Measurements from ENCODE around the gene ADAMTS10.

Gene ADAMTS10

DNA sequence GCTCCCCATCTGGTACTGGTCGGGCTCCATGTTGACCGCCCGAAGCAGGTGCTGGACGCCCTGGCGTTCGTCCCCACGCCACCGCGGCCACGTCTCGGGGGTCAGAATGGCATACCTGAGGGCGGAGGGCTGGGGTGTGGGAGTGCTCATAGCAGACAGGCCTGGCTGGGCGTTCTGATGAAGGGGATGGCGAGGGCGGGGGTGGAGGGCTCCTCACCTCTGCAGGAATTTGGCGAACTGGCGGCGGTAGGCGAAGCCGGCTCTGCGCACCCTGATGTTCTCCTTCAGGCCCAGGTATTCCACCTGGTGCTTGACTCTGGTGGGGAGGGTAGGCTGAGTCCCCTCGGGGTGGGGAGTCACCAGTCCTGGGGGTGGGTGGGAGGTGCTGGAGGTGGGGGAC is 74.2 kb downstream of the ADAMTS10 start:
- Histone ChIP-seq H3K79me2 (ENCODE audit: insufficient read depth, low read length) (no peaks in the 10 kb centered on the region), H3K27me3 (ENCODE audit: insufficient read depth, low read length, poor library complexity) (no peaks in the 10 kb centered on the region)
- no peak for DNase-seq

DNA sequence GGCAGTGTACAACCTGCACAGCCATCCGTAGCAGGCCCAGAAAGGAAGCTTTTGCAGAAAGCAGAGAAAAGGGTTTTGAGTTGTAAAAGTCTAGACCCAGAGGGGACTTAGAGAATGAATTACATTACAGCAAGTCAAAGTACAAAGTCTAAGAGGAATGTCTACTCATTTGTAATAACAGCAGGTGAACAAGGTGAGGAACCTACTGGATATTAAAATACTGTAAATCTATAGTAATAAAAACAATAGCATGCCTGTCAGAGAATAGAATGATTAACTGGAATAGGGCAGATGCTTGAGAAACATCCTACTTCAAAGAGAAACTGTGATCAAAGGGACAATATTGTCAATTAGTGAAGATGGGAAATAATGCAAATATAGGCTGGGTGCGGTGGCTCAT is 78.3 kb downstream of the ADAMTS10 start:
- H3K4me1 ChIP-seq (ENCODE audit: insufficient read depth, low read length): no peaks in the 10 kb centered on the region
- no peak overlapping the region for H3K4me2 ChIP-seq (ENCODE audit: insufficient read depth, low read length)
- H3K27ac ChIP-seq (ENCODE audit: low read length): no peak overlapping the region
- no peaks in the 10 kb centered on the region for H3K79me2 ChIP-seq (ENCODE audit: insufficient read depth, low read length)
- DNase-seq: no peak
- no peak overlapping the region for H2AFZ ChIP-seq (ENCODE audit: low read depth, low read length)
- H3K36me3 ChIP-seq (ENCODE audit: insufficient read depth, low read length): no peaks in the 10 kb centered on the region
- H3K9me3 ChIP-seq (ENCODE audit: insufficient read depth, low read length, severe bottlenecking): no peaks in the 10 kb centered on the region
- H3K4me3 ChIP-seq (ENCODE audit: low read depth in 1 of 2, low read length in 2 of 2): no peak overlapping the region
- H4K20me1 ChIP-seq (ENCODE audit: insufficient read depth, low read length): no peaks in the 10 kb centered on the region
- no peak for TF ChIP-seq EZH2 (IDR thresholded peaks at IDR 0.05; ENCODE audit: borderline replicate concordance, low read depth, low read length, severe bottlenecking)
- TF ChIP-seq, protein P1, sequence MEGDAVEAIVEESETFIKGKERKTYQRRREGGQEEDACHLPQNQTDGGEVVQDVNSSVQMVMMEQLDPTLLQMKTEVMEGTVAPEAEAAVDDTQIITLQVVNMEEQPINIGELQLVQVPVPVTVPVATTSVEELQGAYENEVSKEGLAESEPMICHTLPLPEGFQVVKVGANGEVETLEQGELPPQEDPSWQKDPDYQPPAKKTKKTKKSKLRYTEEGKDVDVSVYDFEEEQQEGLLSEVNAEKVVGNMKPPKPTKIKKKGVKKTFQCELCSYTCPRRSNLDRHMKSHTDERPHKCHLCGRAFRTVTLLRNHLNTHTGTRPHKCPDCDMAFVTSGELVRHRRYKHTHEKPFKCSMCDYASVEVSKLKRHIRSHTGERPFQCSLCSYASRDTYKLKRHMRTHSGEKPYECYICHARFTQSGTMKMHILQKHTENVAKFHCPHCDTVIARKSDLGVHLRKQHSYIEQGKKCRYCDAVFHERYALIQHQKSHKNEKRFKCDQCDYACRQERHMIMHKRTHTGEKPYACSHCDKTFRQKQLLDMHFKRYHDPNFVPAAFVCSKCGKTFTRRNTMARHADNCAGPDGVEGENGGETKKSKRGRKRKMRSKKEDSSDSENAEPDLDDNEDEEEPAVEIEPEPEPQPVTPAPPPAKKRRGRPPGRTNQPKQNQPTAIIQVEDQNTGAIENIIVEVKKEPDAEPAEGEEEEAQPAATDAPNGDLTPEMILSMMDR (IDR thresholded peaks at IDR 0.05; ENCODE audit: borderline replicate concordance, extremely low read depth, low read length, poor library complexity, severe bottlenecking): no peak
- no peak for ATAC-seq (ENCODE audit: insufficient read depth, low read depth)
- no peaks in the 10 kb centered on the region for H3K27me3 ChIP-seq (ENCODE audit: insufficient read depth, low read length, poor library complexity)
- no peak overlapping the region for H3K9ac ChIP-seq (ENCODE audit: low read depth, low read length)

More for the DNA sequence above, 74.2 kb downstream of the ADAMTS10 start:
- Histone ChIP-seq H3K4me3 (ENCODE audit: low read depth in 1 of 2, low read length in 2 of 2) (no peak overlapping the region), H3K4me1 (ENCODE audit: insufficient read depth, low read length) (no peaks in the 10 kb centered on the region), H3K36me3 (ENCODE audit: insufficient read depth, low read length) (no peaks in the 10 kb centered on the region), H3K27ac (ENCODE audit: low read length) (no peak overlapping the region), H3K9me3 (ENCODE audit: insufficient read depth, low read length, severe bottlenecking) (no peaks in the 10 kb centered on the region), H3K9ac (ENCODE audit: low read depth, low read length) (no peak overlapping the region), H4K20me1 (ENCODE audit: insufficient read depth, low read length) (no peaks in the 10 kb centered on the region), H3K4me2 (ENCODE audit: insufficient read depth, low read length) (no peak overlapping the region), H2AFZ (ENCODE audit: low read depth, low read length) (no peak overlapping the region)
- TF ChIP-seq, protein P1 (IDR thresholded peaks at IDR 0.05; ENCODE audit: borderline replicate concordance, extremely low read depth, low read length, poor library complexity, severe bottlenecking): no peak
- TF ChIP-seq EZH2 (IDR thresholded peaks at IDR 0.05; ENCODE audit: borderline replicate concordance, low read depth, low read length, severe bottlenecking): no peak
- no peak for ATAC-seq (ENCODE audit: insufficient read depth, low read depth)

DNA sequence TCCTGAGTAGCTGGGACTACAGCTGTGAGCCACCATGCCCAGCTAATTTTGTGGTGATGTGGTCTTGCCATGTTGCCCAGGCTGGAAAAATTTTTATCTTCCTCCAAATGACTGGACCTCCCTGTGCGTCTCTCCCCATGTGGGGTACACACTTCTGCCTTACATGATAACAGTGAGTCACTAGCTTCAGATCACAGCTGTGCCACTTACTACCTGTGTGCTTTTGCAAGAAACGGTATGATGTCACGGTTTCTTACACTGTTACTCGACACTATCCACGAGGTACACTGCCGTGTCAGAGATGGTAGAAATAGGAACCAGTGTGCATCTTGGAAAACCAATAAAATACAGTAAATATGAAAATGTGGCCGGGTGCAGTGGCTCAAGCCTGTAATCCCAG is 79.0 kb downstream of the ADAMTS10 start:
- no peaks in the 10 kb centered on the region for H4K20me1 ChIP-seq (ENCODE audit: insufficient read depth, low read length)
- TF ChIP-seq, protein P1 (IDR thresholded peaks at IDR 0.05; ENCODE audit: borderline replicate concordance, extremely low read depth, low read length, poor library complexity, severe bottlenecking): no peak

More for the DNA sequence above, 79.0 kb downstream of the ADAMTS10 start:
- DNase-seq (no peak), ATAC-seq (ENCODE audit: insufficient read depth, low read depth) (no peak)
- Histone ChIP-seq H2AFZ (ENCODE audit: low read depth, low read length) (no peak overlapping the region), H3K4me1 (ENCODE audit: insufficient read depth, low read length) (no peaks in the 10 kb centered on the region), H3K27me3 (ENCODE audit: insufficient read depth, low read length, poor library complexity) (no peaks in the 10 kb centered on the region), H3K4me2 (ENCODE audit: insufficient read depth, low read length) (no peak overlapping the region), H3K27ac (ENCODE audit: low read length) (no peak overlapping the region), H3K4me3 (ENCODE audit: low read depth in 1 of 2, low read length in 2 of 2) (no peak overlapping the region), H3K9ac (ENCODE audit: low read depth, low read length) (no peak overlapping the region), H3K36me3 (ENCODE audit: insufficient read depth, low read length) (no peaks in the 10 kb centered on the region), H3K9me3 (ENCODE audit: insufficient read depth, low read length, severe bottlenecking) (no peaks in the 10 kb centered on the region), H3K79me2 (ENCODE audit: insufficient read depth, low read length) (no peaks in the 10 kb centered on the region)

Measured in DND-41 (cell line).